GM12864 (cell line): ENCODE measurements around the gene PKN3.

ENCODE experiments used
- DNase-seq: peaks from one replicate; pipeline ENCODE4 v3.0.0-alpha.2; 2011; ENCODE audit warnings: low read depth
- H3K4me3 ChIP-seq: 2 replicates; pipeline ENCODE4 v1.5.1; 2011; ENCODE audit warnings: mild to moderate bottlenecking, low read depth, low read length, control low read depth
- CTCF ChIP-seq: IDR thresholded peaks from 2 replicates; pipeline ENCODE4 v1.5.1; 2011; ENCODE audit warnings: low read depth, mild to moderate bottlenecking, moderate library complexity, low read length, control low read depth, inconsistent platforms; ENCODE audit errors: missing control alignments

The PKN3 gene

GRCh38 chr9:128704356-128704670 lies 2.0 kb downstream of the PKN3 start:
- no peak for DNase-seq
- H3K4me3 ChIP-seq: no peak overlapping the region

GRCh38 chr9:128705051-128705965 lies 3.0 kb downstream of the PKN3 start:
- no peak overlapping the region for H3K4me3 ChIP-seq
- TF ChIP-seq CTCF: no peak
- no peak for DNase-seq

More at GRCh38 chr9:128704356-128704670, 2.0 kb downstream of the PKN3 start:
- TF ChIP-seq CTCF: no peak

GRCh38 chr9:128706045-128706444 lies 3.7 kb downstream of the PKN3 start:
- DNase-seq: no peak
- H3K4me3 ChIP-seq: no peak overlapping the region
- TF ChIP-seq CTCF: no peak

- H3K4me3 ChIP-seq: no peak overlapping the region
- TF ChIP-seq CTCF: no peak
- DNase-seq: no peak
These were observed 4.5 kb downstream of the PKN3 start for GRCh38 chr9:128706671-128707381.

GRCh38 chr9:128707446-128707845 lies 5.1 kb downstream of the PKN3 start:
- DNase-seq: no peak
- no peak for TF ChIP-seq CTCF
- H3K4me3 ChIP-seq: no peak overlapping the region

GRCh38 chr9:128712451-128713410 lies 10.4 kb downstream of the PKN3 start:
- no peak overlapping the region for H3K4me3 ChIP-seq
- DNase-seq: no peak
- no peak for TF ChIP-seq CTCF
